ENCODE data around the gene ROPN1.

ROPN1 gene

DNA sequence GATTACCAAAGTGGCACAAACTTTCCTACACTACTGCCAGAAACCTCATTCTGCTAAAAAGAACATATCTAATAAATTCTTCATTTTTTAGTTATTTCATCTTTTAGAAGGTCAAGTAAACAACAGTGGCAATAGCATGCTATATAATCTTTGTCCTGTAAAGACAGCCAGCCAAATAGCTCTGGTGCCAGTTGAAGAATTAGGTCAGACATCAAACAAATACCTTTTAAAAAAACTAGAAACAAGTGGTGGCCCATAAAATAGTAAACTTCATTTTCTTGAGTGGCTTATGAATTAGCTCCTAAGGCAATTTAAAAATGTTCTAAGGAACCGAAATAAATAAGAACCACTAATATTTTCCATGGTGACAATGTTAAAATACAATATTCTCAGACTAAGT lies 50.4 kb downstream of the ROPN1 start:
- DNase-seq = no peak

DNA sequence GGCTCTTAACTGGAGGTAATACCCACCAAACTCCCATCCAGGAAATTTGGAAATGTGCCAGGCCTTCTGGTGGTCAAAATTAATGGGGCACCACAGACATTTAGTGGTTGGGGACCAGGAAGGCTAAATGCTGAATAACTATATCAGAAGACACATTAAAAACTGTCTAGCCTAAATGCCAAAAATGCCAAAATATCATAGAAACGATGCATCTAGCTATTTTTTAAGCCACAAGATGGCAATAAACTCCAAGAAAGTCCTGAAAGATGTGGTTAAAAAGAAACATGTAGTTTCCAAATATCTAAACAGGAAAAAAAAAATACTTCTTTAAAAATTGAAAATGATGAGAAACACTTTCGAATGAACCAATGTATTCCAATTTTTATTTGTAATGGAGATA lies 50.8 kb downstream of the ROPN1 start:
- DNase-seq = no peak

DNA sequence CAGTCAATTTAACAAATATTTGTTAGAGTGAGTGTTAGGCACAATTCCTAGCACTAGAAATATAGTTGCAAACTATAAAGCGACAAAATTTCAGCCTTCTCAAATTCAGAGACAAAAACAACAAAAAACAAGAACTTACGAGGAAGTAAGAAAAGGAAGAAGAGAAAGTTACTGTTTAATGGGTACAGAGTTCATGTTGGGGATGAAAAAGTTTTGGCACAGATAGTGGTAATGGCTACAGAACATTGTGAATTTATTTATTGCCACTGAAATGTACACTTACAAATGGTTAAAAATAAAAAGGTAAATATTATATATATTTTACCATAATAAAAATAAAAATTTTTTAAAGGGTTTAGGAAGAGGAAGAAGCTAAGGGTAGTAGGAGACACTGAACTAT lies 52.2 kb downstream of the ROPN1 start:
- no peak for DNase-seq

DNA sequence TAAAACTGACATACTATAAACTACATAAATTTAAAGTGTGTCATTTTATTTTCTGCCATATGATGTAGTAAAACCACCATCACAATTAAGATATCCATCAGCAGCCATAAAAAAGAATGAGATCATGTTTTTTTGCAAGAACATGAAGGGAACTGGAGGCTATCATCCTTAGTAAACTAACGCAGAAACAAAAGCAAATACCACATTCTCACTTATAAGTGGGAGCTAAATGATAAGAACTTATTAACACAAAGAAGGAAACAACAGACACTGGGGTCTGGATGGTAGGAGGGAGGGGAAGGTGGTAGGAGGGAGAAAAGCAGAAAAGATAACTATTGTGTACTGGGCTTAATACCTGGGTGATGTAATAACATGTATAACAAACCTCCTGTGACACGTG lies 55.5 kb downstream of the ROPN1 start:
- no peak for DNase-seq

DNA sequence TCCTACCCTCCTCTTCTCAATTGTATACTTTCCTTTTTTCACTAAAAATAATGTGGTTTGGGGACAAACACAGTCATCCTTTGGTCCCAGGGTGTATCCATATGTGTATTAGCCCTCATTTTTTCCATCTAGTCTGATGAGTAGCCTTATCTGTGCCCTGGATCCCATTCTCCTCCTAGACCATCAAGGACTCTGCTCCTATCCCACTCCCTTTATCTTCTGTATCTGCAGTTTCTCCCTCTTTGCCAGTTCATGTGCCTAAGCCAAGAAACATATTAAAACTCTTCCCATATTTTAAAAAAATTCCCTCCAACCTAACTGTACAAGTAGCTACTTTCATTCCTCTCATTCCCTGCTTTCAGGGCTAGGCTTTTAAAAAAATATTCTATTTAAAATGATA lies 56.1 kb downstream of the ROPN1 start:
- DNase-seq = no peak

DNA sequence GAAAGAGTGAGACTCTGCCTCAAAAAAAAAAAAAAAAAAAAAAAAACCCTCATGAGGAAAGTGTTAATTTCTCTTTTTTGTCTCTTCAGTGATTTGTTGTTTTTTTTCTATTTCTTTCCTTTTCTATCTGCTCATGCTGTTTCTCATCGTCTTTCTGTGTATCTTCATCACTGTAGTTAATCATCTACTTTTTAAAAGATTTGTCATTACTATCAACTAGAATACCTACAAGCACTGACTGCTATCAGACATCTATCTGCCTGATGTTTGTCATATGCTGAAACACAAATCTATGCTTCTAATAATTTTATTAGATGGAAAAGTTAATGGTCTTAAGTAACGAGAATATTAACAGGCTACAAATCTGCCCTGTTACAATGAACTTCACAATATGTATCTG lies 57.7 kb downstream of the ROPN1 start:
- DNase-seq = no peak

DNA sequence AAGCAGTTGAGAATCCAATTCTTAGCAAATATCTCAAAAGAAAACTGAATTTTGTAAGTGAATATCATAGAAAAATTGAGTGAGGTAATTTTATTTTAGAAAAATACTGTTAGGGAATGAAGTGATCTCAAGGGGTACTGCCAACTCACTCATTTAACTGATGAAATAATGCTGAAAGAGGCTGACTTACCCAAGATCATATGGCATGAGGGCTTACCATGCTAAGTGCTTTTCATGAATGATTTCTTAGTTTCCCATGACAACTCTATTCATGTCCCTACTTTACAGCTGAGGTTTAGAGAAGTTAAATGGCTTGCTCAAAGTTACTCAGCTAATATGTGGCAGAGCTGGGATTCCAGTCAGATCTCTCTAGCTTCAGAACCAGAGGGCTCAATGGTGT lies 61.5 kb downstream of the ROPN1 start:
- no peak for DNase-seq

DNA sequence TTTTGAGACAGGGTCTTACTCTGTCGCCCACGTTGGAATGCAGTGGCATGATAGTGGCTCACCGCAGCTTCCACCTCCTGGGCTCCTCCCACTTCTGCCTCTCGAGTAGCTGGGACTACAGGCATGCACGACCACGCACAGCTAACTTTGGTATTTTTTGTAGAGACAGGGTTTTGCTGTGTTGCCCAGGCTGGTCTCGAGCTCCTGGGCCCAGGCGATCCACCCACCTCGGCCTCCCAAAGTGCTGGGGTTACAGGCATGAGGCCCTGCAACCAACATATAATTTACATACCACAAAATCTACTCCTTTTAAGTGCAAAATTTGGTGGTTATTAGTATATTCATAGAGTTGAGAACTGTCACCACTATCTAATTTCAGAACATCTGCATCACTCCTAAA lies 62.6 kb downstream of the ROPN1 start:
- no peak for DNase-seq

DNA sequence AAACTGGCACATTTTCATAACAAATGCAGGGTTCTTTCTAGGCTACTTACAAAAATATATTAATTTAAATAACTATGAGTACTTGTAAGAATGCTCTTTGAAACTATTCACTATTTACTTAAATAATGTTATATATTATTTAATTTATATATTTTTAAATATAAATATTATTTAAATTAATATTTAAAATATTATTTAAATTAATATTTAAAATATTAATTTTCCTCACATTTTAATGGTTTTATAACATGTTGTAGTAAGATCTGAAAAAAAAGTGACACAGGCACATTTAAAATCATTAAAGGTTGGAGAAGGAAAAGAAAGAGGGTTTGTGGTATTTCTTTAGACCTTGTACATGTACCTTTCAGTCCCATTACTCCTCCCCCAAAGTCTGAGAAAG lies 65.5 kb downstream of the ROPN1 start:
- no peak for DNase-seq

DNA sequence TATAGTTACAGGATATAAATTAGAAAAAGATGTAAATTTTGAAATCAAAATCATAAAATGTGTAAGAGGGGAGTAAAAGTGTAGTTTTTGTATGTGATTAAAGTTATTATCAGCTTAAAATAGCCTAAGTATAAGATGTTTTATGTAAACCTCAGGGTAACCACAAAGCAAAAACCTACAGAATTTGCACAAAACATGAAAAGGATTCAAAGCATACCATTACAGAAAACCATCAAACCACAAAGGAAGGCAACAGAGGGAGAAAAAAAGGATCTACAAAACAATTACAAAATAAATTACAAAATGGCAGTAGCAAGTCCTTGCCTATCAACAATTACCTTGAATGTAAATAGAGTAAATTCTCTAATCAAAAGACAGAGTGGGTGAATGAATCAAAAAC lies 71.1 kb downstream of the ROPN1 start:
- DNase-seq = no peak

DNA sequence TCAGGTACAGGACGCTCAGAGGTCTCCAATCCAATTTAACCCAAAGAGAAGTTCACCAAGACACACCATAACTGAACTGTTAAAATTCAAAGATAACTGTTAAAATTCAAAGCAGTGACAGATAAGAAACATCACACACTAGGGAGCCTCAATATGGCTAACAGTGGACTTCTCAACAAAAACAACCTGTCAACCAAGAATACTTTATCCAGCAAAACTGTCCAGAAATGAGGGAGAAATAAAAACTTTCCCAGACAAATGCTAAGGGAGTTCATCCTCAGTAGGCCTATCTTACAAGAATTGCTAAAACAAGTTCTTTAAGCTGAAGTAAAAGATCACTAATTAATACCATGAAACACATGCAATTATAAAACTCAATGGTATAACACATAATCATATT lies 71.5 kb downstream of the ROPN1 start:
- no peak for DNase-seq

DNA sequence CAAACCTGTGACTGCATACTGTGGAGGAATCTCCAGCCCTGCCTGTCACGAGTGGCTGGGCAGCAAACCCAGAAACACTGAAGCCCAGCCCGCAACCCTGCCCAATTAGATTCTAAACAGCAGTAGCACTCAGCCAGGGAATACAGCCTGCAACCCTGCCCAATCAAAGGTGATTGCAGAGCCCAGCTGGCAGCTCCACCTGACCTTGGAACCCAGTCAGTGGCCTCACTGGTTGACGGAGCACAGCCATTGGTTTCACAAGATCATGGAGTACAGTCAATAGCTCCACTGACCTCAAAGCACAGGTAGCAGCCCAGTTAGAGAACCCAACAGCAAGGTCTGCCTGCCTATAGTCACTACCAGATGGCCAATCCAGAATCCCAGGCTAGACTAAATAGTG lies 72.6 kb downstream of the ROPN1 start:
- no peak for DNase-seq

Measured in activated CD4-positive, alpha-beta T cell treated with anti-CD3 and anti-CD28 coated beads, Interleukin-2, amount 50 U/mL, for 1 hour (primary cell).